GM18498 (cell line): ENCODE results near the gene HOXD11.

ENCODE experiments used
- ATAC-seq: cut with Tn5 transposase; IDR thresholded peaks from one replicate; pipeline ENCODE4 v1.9.1; 2021; ENCODE audit warnings: mild to moderate bottlenecking, moderate library complexity; ENCODE audit not compliant: unreplicated experiment

HOXD11 gene

GRCh38 chr2:176106581-176107539 is at the start of gene HOXD11:
HOXD11 (plus strand) TSS chr2:176107280; CDS start chr2:176107356, 76 bp downstream.
- no peak for ATAC-seq

- no peak for ATAC-seq
Measured at GRCh38 chr2:176063958-176064357, 43.1 kb upstream of the HOXD11 start.

GRCh38 chr2:176066645-176067588 is 40.2 kb upstream of the HOXD11 start:
- no peak for ATAC-seq

- no peak for ATAC-seq
Measured at GRCh38 chr2:176067589-176068418, 39.3 kb upstream of the HOXD11 start.

- no peak for ATAC-seq
Measured at GRCh38 chr2:176068419-176068832, 38.7 kb upstream of the HOXD11 start.

GRCh38 chr2:176071330-176072291 is 35.5 kb upstream of the HOXD11 start:
- no peak for ATAC-seq

- ATAC-seq = no peak
Measured at GRCh38 chr2:176072292-176072669, 34.8 kb upstream of the HOXD11 start.

- no peak for ATAC-seq
Measured at GRCh38 chr2:176072951-176073904, 33.9 kb upstream of the HOXD11 start.

GRCh38 chr2:176074919-176075425 is 32.1 kb upstream of the HOXD11 start:
- ATAC-seq = no peak

- no peak for ATAC-seq
Measured at GRCh38 chr2:176075481-176075880, 31.6 kb upstream of the HOXD11 start.

GRCh38 chr2:176076063-176076462 is 31.0 kb upstream of the HOXD11 start:
- no peak for ATAC-seq

GRCh38 chr2:176076796-176077195 is 30.3 kb upstream of the HOXD11 start:
- ATAC-seq = no peak

GRCh38 chr2:176078541-176079284 is 28.4 kb upstream of the HOXD11 start:
- no peak for ATAC-seq

- no peak for ATAC-seq
Measured at GRCh38 chr2:176079285-176079830, 27.7 kb upstream of the HOXD11 start.

- ATAC-seq = no peak
Measured at GRCh38 chr2:176079831-176080539, 27.1 kb upstream of the HOXD11 start.

GRCh38 chr2:176080540-176081375 is 26.3 kb upstream of the HOXD11 start:
- no peak for ATAC-seq
